Common myeloid progenitor, CD34-positive (primary cell): ENCODE data around the gene SSNA1. TPM values are rescaled to one million over a fixed set of nuclear protein-coding genes. Genes with fewer than 3 reads are reported as not detected.
A peak's percentile ranks its signal among the peaks of the same experiment; 100 is the strongest.

ENCODE experiments used
- CTCF ChIA-PET: fragments of 350-600 bp; sonication (Branson Sonifier 250); formaldehyde crosslinking; loops from one replicate; lab custom pipeline; 2021; ENCODE audit warnings: antibody characterized with exemption; lab: Charles Lee
- POLR2A ChIA-PET: fragments of 350-600 bp; sonication (Branson Sonifier 250); formaldehyde crosslinking; loops from one replicate; lab custom pipeline; 2021; ENCODE audit warnings: antibody characterized with exemption; lab: Charles Lee
- DNase-seq, 3 donors: peaks; one replicate each; pipeline versions ENCODE4 v3.0.0 to v3.0.0-alpha.2; 2013
- H3K27ac ChIP-seq, 2 experiments: 1 replicate in 1 of 2; 2 replicates in 1 of 2; pipeline ENCODE4 v1.7.0; 2013; ENCODE audit warnings: inconsistent platforms in 2 of 2, low read length in 2 of 2, mild to moderate bottlenecking in 2 of 2, low read depth in 1 of 2, moderate library complexity in 1 of 2; ENCODE audit not compliant: severe bottlenecking in 2 of 2, insufficient read depth in 1 of 2, poor library complexity in 1 of 2
- H3K27me3 ChIP-seq, 5 experiments: replicated peaks in 2 of 5; 1 replicate in 3 of 5; 2 replicates in 2 of 5; pipeline versions ENCODE4 v1.6.1 to v1.7.0; 2013; ENCODE audit warnings: low read length in 4 of 5, mild to moderate bottlenecking in 2 of 5, moderate library complexity in 2 of 5, inconsistent platforms in 1 of 5; ENCODE audit not compliant: insufficient read depth in 5 of 5, control insufficient read depth in 4 of 5
- H3K36me3 ChIP-seq, 4 experiments: 1 replicate in 2 of 4; 2 replicates in 2 of 4; pipeline versions ENCODE4 v1.6.1 to v1.7.0; 2013; ENCODE audit warnings: low read length in 3 of 4, control low read depth in 1 of 4, mild to moderate bottlenecking in 1 of 4; ENCODE audit not compliant: control insufficient read depth in 4 of 4, insufficient read depth in 4 of 4
- H3K4me1 ChIP-seq, 4 experiments: 1 replicate in 3 of 4; 2 replicates in 1 of 4; pipeline versions ENCODE4 v1.6.1 to v1.7.1; 2013; ENCODE audit warnings: low read length in 3 of 4, mild to moderate bottlenecking in 3 of 4, control low read depth in 1 of 4, inconsistent platforms in 1 of 4, moderate library complexity in 1 of 4; ENCODE audit not compliant: control insufficient read depth in 4 of 4, insufficient read depth in 4 of 4; ENCODE audit errors: control extremely low read depth in 1 of 4
- H3K4me3 ChIP-seq, 7 experiments: 1 replicate in 4 of 7; 2 replicates in 3 of 7; pipeline versions ENCODE4 v1.5.1 to v1.7.0; 2013; ENCODE audit warnings: mild to moderate bottlenecking in 7 of 7, low read length in 6 of 7, moderate library complexity in 6 of 7, inconsistent platforms in 2 of 7, low read depth in 2 of 7, control low read depth in 1 of 7; ENCODE audit not compliant: insufficient read depth in 4 of 7, control insufficient read depth in 1 of 7; ENCODE audit errors: extremely low read depth in 1 of 7
- H3K9me3 ChIP-seq, 5 experiments: 1 replicate in 4 of 5; 2 replicates in 1 of 5; pipeline versions ENCODE4 v1.6.1 to v1.7.1; 2013; ENCODE audit warnings: low read length in 4 of 5, mild to moderate bottlenecking in 2 of 5, inconsistent platforms in 1 of 5, low read depth in 1 of 5, moderate library complexity in 1 of 5; ENCODE audit not compliant: control insufficient read depth in 4 of 5, insufficient read depth in 2 of 5; ENCODE audit errors: control extremely low read depth in 1 of 5
- WGBS: methylation state at CpG from one replicate; pipeline ENCODE4 v1.1.5; 2013; ENCODE audit not compliant: insufficient coverage; 5-methylcytosine and 5-hydroxymethylcytosine counted together
- polyA plus RNA-seq: library from polyadenylated mRNA; unstranded; fragments of 120-200 nt; gene quantifications from one replicate; pipeline ENCODE4 v1.2.1, GENCODE V29; 2013

Gene SSNA1, protein sequence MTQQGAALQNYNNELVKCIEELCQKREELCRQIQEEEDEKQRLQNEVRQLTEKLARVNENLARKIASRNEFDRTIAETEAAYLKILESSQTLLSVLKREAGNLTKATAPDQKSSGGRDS
- 46.0 TPM for polyA plus RNA-seq

GRCh38 chr9:137188490-137189296 is at the start of gene SSNA1, which contains the start of gene ANAPC2:
SSNA1 (plus strand) TSS chr9:137188676; CDS start chr9:137188727, 51 bp downstream.
ANAPC2 (minus strand) TSS chr9:137188560; CDS start chr9:137188532, 28 bp downstream.
- peak within 1 kb of the TSS; percentile 70 to 90 for H3K27ac ChIP-seq
- peaks cover 3 to 39% (median 36%) of the 10 kb centered on the region in 4 experiments for H3K4me1 ChIP-seq
- POLR2A ChIA-PET: interaction anchor here (0.7 to 2.0 kb wide), 4 partner anchors 12 to 36 kb away, joined by 3 to 6 read pairs (median 4); partner anchors contain the start of genes CYSRT1 and TPRN
- peak; percentile 92 to 97 (median 94) for DNase-seq
- CTCF ChIA-PET: interaction anchor here (0.6 to 6.1 kb wide), 17 partner anchors 8 to 100 kb away, joined by 3 to 33 read pairs (median 4); partner anchors contain the start of genes CYSRT1, LRRC26, RNF208 and RNF224
- WGBS: under 1% methylated on average over 78 of the region's 98 CpGs
- H3K36me3 ChIP-seq: peaks cover 5 to 69% (median 35%) of the 10 kb centered on the region in 4 experiments
- no peaks in the 10 kb centered on the region for H3K9me3 ChIP-seq
- H3K4me3 ChIP-seq: peak within 1 kb of the TSS; percentile 90 to 99 (median 96)
- no peaks in the 10 kb centered on the region for H3K27me3 ChIP-seq

GRCh38 chr9:137138722-137139467 is 49.6 kb upstream of the SSNA1 start, which contains the start of gene GRIN1:
GRIN1 (plus strand) TSS chr9:137139154; CDS start chr9:137139487, 333 bp downstream.
- Histone ChIP-seq H3K36me3 (no peaks in the 10 kb centered on the region), H3K27ac (no peak within 1 kb of the TSS), H3K4me1 (peaks cover 0 to 15% (median 7%) of the 10 kb centered on the region in 4 experiments), H3K9me3 (no peaks in the 10 kb centered on the region), H3K4me3 (peak within 1 kb of the TSS in 2 of 7 experiments; percentile 11 to 19), H3K27me3 (peaks cover 0 to 90% (median 27%) of the 10 kb centered on the region in 5 experiments)
- WGBS: 5% methylated on average over 88 of the region's 104 CpGs
- POLR2A ChIA-PET: interaction anchor here (0.9 kb wide), 1 partner anchor 9 kb away, joined by 3 read pairs; no protein-coding TSS in a partner anchor
- peak in 2 of 3 donors; percentile 72 to 73 for DNase-seq
- CTCF ChIA-PET: no interaction called here

GRCh38 chr9:137139468-137140150 is 48.9 kb upstream of the SSNA1 start:
- Histone ChIP-seq H3K36me3 (no peaks in the 10 kb centered on the region), H3K27me3 (peaks cover 0 to 86% (median 27%) of the 10 kb centered on the region in 5 experiments), H3K27ac (no peak overlapping the region), H3K9me3 (no peaks in the 10 kb centered on the region), H3K4me1 (peaks cover 0 to 15% (median 7%) of the 10 kb centered on the region in 4 experiments), H3K4me3 (no peak overlapping the region)
- ChIA-PET POLR2A (interaction anchor here (0.9 kb wide), 1 partner anchor 10 kb away, joined by 3 read pairs; no protein-coding TSS in a partner anchor), CTCF (interaction anchor here (0.7 kb wide), 1 partner anchor 88 kb away, joined by 3 read pairs; the partner anchor contains the start of gene RNF224)
- WGBS: 33% methylated on average over 31 of the region's 37 CpGs
- no peak for DNase-seq

- H3K36me3 ChIP-seq: no peaks in the 10 kb centered on the region
- POLR2A ChIA-PET: no interaction called here
- no peak for DNase-seq
- CTCF ChIA-PET: interaction anchor here (0.7 kb wide), 1 partner anchor 87 kb away, joined by 3 read pairs; the partner anchor contains the start of gene RNF224
- no peak overlapping the region for H3K4me3 ChIP-seq
- peaks cover 0 to 86% (median 27%) of the 10 kb centered on the region in 5 experiments for H3K27me3 ChIP-seq
- peaks cover 0 to 15% (median 7%) of the 10 kb centered on the region in 4 experiments for H3K4me1 ChIP-seq
- H3K9me3 ChIP-seq: no peaks in the 10 kb centered on the region
- no peak overlapping the region for H3K27ac ChIP-seq
- 62% methylated on average over 21 of the region's 26 CpGs for WGBS
Measured at GRCh38 chr9:137140151-137141012, 48.1 kb upstream of the SSNA1 start.

GRCh38 chr9:137141050-137141810 is 47.2 kb upstream of the SSNA1 start:
- H3K27ac ChIP-seq: no peak overlapping the region
- WGBS: 83% methylated on average over 10 of the region's 17 CpGs

More at GRCh38 chr9:137141050-137141810, 47.2 kb upstream of the SSNA1 start:
- POLR2A ChIA-PET: no interaction called here
- Histone ChIP-seq H3K36me3 (no peaks in the 10 kb centered on the region), H3K4me3 (no peak overlapping the region), H3K9me3 (no peaks in the 10 kb centered on the region), H3K4me1 (peaks cover 0 to 15% (median 7%) of the 10 kb centered on the region in 4 experiments), H3K27me3 (peaks cover 0 to 85% (median 28%) of the 10 kb centered on the region in 5 experiments)
- CTCF ChIA-PET: no interaction called here
- no peak for DNase-seq
